Measurements from ENCODE around the gene RCBTB2. TPM values are rescaled to one million over a fixed set of nuclear protein-coding genes. Genes with fewer than 3 reads are reported as not detected.

RCBTB2 gene
- total RNA-seq, 4 donors from 2014 or later = 1.7 to 9.1 (median 7.6) TPM

DNA sequence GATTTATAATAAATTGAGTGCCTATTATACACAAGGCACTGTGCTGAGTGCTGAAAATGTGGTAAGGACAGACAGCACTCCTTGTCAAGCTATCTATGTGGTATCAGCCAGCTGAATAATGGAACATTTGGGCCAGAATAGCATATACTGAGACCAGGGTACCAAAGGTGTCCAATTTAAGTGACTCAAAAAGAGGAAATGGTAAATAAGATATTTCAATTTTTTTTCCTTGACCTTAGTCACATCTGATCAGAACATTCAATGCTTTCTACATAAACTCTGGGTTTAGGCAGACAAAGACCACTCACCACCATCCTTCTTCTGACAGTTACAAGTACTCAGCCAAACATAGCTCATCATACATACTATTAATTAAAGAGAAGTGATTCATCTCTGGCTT is 43.2 kb downstream of the RCBTB2 start:
- intact Hi-C loops (cut with DNase I; ENCODE audit: low total_unique reads) = loop anchor here (5.0 kb wide), 2 partner anchors 77 to 88 kb away; partner anchors contain the start of gene LPAR6
- TF ChIP-seq CTCF (IDR thresholded peaks at IDR 0.05 in 4 of 5, conservative IDR thresholded peaks at IDR 0.05 in 1 of 5) (no peak), POLR2A (IDR thresholded peaks at IDR 0.05) (no peak)
- H3K9me3 ChIP-seq = no peaks in the 10 kb centered on the region
- H3K4me3 ChIP-seq = no peak overlapping the region
- peaks cover 9 to 16% of the 10 kb centered on the region in 2 donors for H3K4me1 ChIP-seq
- in situ Hi-C loops (cut with MboI; ENCODE audit: low sequenced_read_pairs in 4 of 4) = loop anchor here in 1 of 4 donors (10.0 kb wide), 1 partner anchor 85 kb away; no protein-coding TSS in a partner anchor
- no peaks in the 10 kb centered on the region for H3K27me3 ChIP-seq
- DNase-seq = no peak
- no peaks in the 10 kb centered on the region for H3K36me3 ChIP-seq
- ATAC-seq = no peak
- no peak overlapping the region for H3K27ac ChIP-seq

DNA sequence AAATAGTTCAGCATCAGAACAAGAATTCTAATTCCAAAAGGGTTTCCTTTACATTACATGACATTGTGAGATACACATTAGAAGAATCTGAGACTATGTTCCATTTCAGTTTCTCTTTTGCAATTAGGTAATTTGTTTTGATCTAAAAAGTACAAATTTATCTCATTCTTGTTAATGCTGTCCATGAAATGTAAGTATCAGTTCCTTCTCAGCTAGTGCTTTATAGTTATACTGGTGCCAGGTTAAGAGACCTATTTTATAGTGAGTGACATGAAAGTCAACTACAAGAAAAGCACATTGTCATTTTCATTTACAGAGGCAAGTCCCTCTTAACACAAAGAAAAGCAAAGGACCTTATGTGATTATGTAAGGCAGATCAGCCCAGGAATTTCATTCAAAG is 43.9 kb downstream of the RCBTB2 start:
- H3K36me3 ChIP-seq = no peaks in the 10 kb centered on the region
- TF ChIP-seq CTCF (IDR thresholded peaks at IDR 0.05 in 4 of 5, conservative IDR thresholded peaks at IDR 0.05 in 1 of 5) = no peak
- no peak for TF ChIP-seq POLR2A (IDR thresholded peaks at IDR 0.05)
- no peaks in the 10 kb centered on the region for H3K27me3 ChIP-seq
- ATAC-seq (no peak), DNase-seq (no peak)
- H3K27ac ChIP-seq = no peak overlapping the region
- no peaks in the 10 kb centered on the region for H3K9me3 ChIP-seq
- H3K4me1 ChIP-seq = peaks cover 9 to 12% of the 10 kb centered on the region in 2 donors
- in situ Hi-C loops (cut with MboI; ENCODE audit: low sequenced_read_pairs in 4 of 4) (no loop called here), intact Hi-C loops (cut with DNase I; ENCODE audit: low total_unique reads) (no loop called here)
- no peak overlapping the region for H3K4me3 ChIP-seq

- Histone ChIP-seq H3K36me3 (no peaks in the 10 kb centered on the region), H3K4me3 (no peak overlapping the region), H3K4me1 (peaks cover 5 to 9% of the 10 kb centered on the region in 2 donors), H3K27me3 (no peaks in the 10 kb centered on the region), H3K9me3 (no peaks in the 10 kb centered on the region), H3K27ac (no peak overlapping the region)
- DNase-seq (no peak), ATAC-seq (no peak)
- in situ Hi-C loops (cut with MboI; ENCODE audit: low sequenced_read_pairs in 4 of 4) (no loop called here), intact Hi-C loops (cut with DNase I; ENCODE audit: low total_unique reads) (no loop called here)
- TF ChIP-seq CTCF (IDR thresholded peaks at IDR 0.05 in 4 of 5, conservative IDR thresholded peaks at IDR 0.05 in 1 of 5) (no peak), POLR2A (IDR thresholded peaks at IDR 0.05) (no peak)
Observed at GRCh38 chr13:48487968-48488367, 44.9 kb downstream of the RCBTB2 start.

DNA sequence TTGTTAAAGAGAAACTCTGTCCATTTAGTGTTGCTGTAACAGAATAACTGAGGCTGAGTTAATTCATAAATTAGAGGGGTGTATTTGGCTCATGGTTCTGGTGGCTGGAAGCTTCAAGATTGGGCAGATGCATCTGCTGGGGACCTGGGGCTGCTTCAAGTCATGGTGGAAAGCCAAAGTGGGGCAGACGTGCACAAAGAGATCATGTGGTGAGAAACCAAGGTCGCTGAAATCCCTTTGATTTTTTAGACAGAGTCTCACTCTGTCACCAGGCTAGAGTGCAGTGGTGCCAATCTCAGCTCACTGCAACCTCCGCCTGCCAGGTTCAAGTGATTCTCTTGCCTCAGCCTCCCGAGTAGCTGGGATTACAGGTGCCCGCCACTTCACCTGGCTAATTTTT is 46.0 kb downstream of the RCBTB2 start:
- Histone ChIP-seq H3K27ac (no peak overlapping the region), H3K27me3 (no peaks in the 10 kb centered on the region), H3K36me3 (no peaks in the 10 kb centered on the region), H3K4me3 (no peak overlapping the region), H3K9me3 (no peaks in the 10 kb centered on the region), H3K4me1 (peaks cover 2 to 5% of the 10 kb centered on the region in 2 donors)
- DNase-seq (no peak), ATAC-seq (no peak)
- in situ Hi-C loops (cut with MboI; ENCODE audit: low sequenced_read_pairs in 4 of 4) (no loop called here), intact Hi-C loops (cut with DNase I; ENCODE audit: low total_unique reads) (no loop called here)
- TF ChIP-seq POLR2A (IDR thresholded peaks at IDR 0.05) (no peak), CTCF (IDR thresholded peaks at IDR 0.05 in 4 of 5, conservative IDR thresholded peaks at IDR 0.05 in 1 of 5) (no peak)

DNA sequence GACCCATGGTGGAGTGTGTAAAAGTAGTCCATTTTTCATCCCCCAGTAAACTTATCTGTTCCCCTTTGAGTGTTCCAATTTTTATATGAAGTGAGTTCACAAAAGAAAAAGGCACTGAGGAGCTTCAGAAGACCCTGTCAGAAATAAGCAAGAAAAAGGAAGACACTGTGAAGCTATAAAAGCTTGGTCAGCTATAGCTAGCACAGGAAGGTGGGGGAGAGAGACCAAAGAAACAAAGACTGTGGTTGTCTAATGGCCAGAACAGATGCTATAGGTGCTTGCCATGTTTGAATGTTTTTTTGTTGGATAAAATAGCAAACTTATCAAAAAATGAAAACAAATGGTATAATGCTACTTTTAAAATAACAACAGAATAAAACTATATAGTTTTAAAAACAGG is 46.5 kb downstream of the RCBTB2 start:
- Histone ChIP-seq H3K4me1 (peaks cover 0 to under 1% of the 10 kb centered on the region in 2 donors), H3K27ac (no peak overlapping the region), H3K9me3 (no peaks in the 10 kb centered on the region), H3K4me3 (no peak overlapping the region), H3K27me3 (no peaks in the 10 kb centered on the region), H3K36me3 (no peaks in the 10 kb centered on the region)
- ATAC-seq = no peak
- in situ Hi-C loops (cut with MboI; ENCODE audit: low sequenced_read_pairs in 4 of 4) = no loop called here
- intact Hi-C loops (cut with DNase I; ENCODE audit: low total_unique reads) = no loop called here
- TF ChIP-seq POLR2A (IDR thresholded peaks at IDR 0.05) = no peak
- no peak for TF ChIP-seq CTCF (IDR thresholded peaks at IDR 0.05 in 4 of 5, conservative IDR thresholded peaks at IDR 0.05 in 1 of 5)
- no peak for DNase-seq

Measured in gastrocnemius medialis (tissue), 4 donors.